Measurements from ENCODE around the gene HPD. TPM values are rescaled to one million over a fixed set of nuclear protein-coding genes. Genes with fewer than 3 reads are reported as not detected.

Gene HPD
- total RNA-seq, 2 donors from 2014 or later, result 1.2 to 6.8 TPM

DNA sequence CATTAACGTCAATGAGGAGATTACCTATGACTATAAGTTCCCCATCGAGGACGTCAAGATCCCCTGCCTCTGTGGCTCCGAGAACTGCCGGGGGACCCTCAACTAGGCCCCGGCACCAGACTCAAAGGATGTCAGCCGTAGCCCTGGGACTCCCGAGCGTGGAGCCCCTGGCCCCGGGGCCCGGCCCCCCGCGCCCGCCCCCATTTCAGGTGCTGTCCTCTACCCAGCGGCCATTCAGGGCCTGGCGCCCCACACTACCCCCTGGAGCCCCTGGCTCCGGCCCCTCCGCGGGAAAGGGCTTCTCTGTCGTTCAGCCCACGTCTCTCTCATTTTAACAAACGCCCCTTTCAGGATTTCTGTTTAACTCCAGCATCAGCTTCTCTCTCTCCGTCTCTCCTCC, 28.5 kb downstream of the HPD start:
- TF ChIP-seq, protein P1, sequence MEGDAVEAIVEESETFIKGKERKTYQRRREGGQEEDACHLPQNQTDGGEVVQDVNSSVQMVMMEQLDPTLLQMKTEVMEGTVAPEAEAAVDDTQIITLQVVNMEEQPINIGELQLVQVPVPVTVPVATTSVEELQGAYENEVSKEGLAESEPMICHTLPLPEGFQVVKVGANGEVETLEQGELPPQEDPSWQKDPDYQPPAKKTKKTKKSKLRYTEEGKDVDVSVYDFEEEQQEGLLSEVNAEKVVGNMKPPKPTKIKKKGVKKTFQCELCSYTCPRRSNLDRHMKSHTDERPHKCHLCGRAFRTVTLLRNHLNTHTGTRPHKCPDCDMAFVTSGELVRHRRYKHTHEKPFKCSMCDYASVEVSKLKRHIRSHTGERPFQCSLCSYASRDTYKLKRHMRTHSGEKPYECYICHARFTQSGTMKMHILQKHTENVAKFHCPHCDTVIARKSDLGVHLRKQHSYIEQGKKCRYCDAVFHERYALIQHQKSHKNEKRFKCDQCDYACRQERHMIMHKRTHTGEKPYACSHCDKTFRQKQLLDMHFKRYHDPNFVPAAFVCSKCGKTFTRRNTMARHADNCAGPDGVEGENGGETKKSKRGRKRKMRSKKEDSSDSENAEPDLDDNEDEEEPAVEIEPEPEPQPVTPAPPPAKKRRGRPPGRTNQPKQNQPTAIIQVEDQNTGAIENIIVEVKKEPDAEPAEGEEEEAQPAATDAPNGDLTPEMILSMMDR (IDR thresholded peaks at IDR 0.05), result no peak
- ATAC-seq (ENCODE audit: insufficient number of reproducible peaks, low FRiP score, low read depth), result no peak
- DNase-seq (ENCODE audit: low spot score), result no peak
- Histone ChIP-seq H3K4me1 (ENCODE audit: control insufficient read depth in 1 of 2, low read depth in 2 of 2) (no peaks in the 10 kb centered on the region), H3K27ac (no peak overlapping the region), H3K27me3 (replicated peaks; ENCODE audit: insufficient read depth) (no peaks in the 10 kb centered on the region), H3K4me3 (no peak overlapping the region), H3K9me3 (no peaks in the 10 kb centered on the region), H3K36me3 (peaks cover 63% of the 10 kb centered on the region)

GRCh38 chr12:121829250-121829918, 29.3 kb downstream of the HPD start:
- TF ChIP-seq, protein P1 (IDR thresholded peaks at IDR 0.05), result no peak
- Histone ChIP-seq H3K9me3 (no peaks in the 10 kb centered on the region), H3K36me3 (peaks cover 63% of the 10 kb centered on the region), H3K27me3 (replicated peaks; ENCODE audit: insufficient read depth) (no peaks in the 10 kb centered on the region), H3K4me1 (ENCODE audit: control insufficient read depth in 1 of 2, low read depth in 2 of 2) (no peaks in the 10 kb centered on the region), H3K4me3 (no peak overlapping the region), H3K27ac (no peak overlapping the region)
- DNase-seq (ENCODE audit: low spot score), result no peak
- no peak for ATAC-seq (ENCODE audit: insufficient number of reproducible peaks, low FRiP score, low read depth)

GRCh38 chr12:121828826-121829225, 29.8 kb downstream of the HPD start:
- H3K27ac ChIP-seq, result no peak overlapping the region
- ATAC-seq (ENCODE audit: insufficient number of reproducible peaks, low FRiP score, low read depth), result no peak
- H3K4me1 ChIP-seq (ENCODE audit: control insufficient read depth in 1 of 2, low read depth in 2 of 2), result no peaks in the 10 kb centered on the region
- peaks cover 64% of the 10 kb centered on the region for H3K36me3 ChIP-seq
- DNase-seq (ENCODE audit: low spot score), result no peak
- TF ChIP-seq, protein P1 (IDR thresholded peaks at IDR 0.05), result no peak
- no peaks in the 10 kb centered on the region for H3K9me3 ChIP-seq
- H3K4me3 ChIP-seq, result no peak overlapping the region
- H3K27me3 ChIP-seq (replicated peaks; ENCODE audit: insufficient read depth), result no peaks in the 10 kb centered on the region

DNA sequence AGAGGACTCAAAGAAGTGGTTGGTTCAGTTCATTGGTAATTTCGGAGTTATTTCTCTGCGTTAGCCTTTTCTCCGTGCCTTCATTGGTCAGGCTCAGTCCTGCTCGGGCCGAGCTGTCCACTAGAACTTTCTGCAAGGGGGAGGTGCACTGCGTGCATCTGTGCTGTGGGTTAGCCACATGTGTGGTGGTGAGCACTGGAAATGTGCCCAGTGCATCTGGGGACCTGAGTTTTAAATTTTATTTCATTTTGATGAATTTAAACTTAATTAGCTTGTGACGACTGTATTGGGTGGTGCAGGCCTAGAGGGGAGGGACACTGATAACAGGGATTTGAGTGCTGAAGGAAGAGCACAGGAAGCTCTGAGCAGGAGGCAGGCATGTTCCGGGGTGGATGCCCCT, 30.4 kb downstream of the HPD start:
- Histone ChIP-seq H3K36me3 (peaks cover 70% of the 10 kb centered on the region), H3K9me3 (no peaks in the 10 kb centered on the region), H3K27me3 (replicated peaks; ENCODE audit: insufficient read depth) (no peaks in the 10 kb centered on the region), H3K27ac (no peak overlapping the region), H3K4me1 (ENCODE audit: control insufficient read depth in 1 of 2, low read depth in 2 of 2) (no peaks in the 10 kb centered on the region), H3K4me3 (no peak overlapping the region)
- DNase-seq (ENCODE audit: low spot score), result no peak
- TF ChIP-seq, protein P1 (IDR thresholded peaks at IDR 0.05), result no peak
- ATAC-seq (ENCODE audit: insufficient number of reproducible peaks, low FRiP score, low read depth), result no peak

GRCh38 chr12:121827351-121828099, 31.1 kb downstream of the HPD start:
- Histone ChIP-seq H3K27ac (no peak overlapping the region), H3K27me3 (replicated peaks; ENCODE audit: insufficient read depth) (no peaks in the 10 kb centered on the region), H3K9me3 (no peaks in the 10 kb centered on the region), H3K4me1 (ENCODE audit: control insufficient read depth in 1 of 2, low read depth in 2 of 2) (no peaks in the 10 kb centered on the region), H3K4me3 (no peak overlapping the region), H3K36me3 (peaks cover 74% of the 10 kb centered on the region)
- DNase-seq (ENCODE audit: low spot score), result no peak
- TF ChIP-seq, protein P1 (IDR thresholded peaks at IDR 0.05), result no peak
- ATAC-seq (ENCODE audit: insufficient number of reproducible peaks, low FRiP score, low read depth), result no peak
